AG04449 (cell line): ENCODE measurements around the gene PPP2CA.

Experiments used
- CTCF ChIA-PET: fragments of 350-600 bp; formaldehyde crosslinking; extraction: SDS; loops from one replicate; lab custom pipeline; 2021; ENCODE audit warnings: antibody characterized with exemption; lab: Yijun Ruan, JAX
- POLR2A ChIA-PET: fragments of 400-600, 350-600 bp; formaldehyde crosslinking; extraction: SDS; loops from one replicate; lab custom pipeline; 2020; ENCODE audit warnings: antibody characterized with exemption, inconsistent platforms; lab: Yijun Ruan, JAX
- DNase-seq: peaks from one replicate; pipeline ENCODE4 v3.0.0-alpha.2; 2010; ENCODE audit warnings: low read depth, low spot score
- H3K4me3 ChIP-seq: 2 replicates; pipeline ENCODE4 v1.5.1; 2011; ENCODE audit warnings: low read depth, mild to moderate bottlenecking, control low read depth, low read length
- CTCF ChIP-seq: IDR thresholded peaks from one replicate; pipeline ENCODE4 v1.5.1; 2011; ENCODE audit warnings: mild to moderate bottlenecking, moderate library complexity, low read length, control low read depth, inconsistent platforms; ENCODE audit not compliant: insufficient read depth; ENCODE audit errors: missing control alignments

Gene PPP2CA

GRCh38 chr5:134252671-134253070, 26.8 kb upstream of the PPP2CA start:
- H3K4me3 ChIP-seq, result no peak overlapping the region
- DNase-seq, result peak; percentile 75
- CTCF ChIA-PET, result interaction anchor here (1.6 to 2.0 kb wide), 2 partner anchors 14 to 28 kb away, joined by 3 to 4 read pairs; no protein-coding TSS in a partner anchor
- no peak for TF ChIP-seq CTCF
- POLR2A ChIA-PET, result interaction anchor here (1.2 kb wide), 1 partner anchor 28 kb away, joined by 5 read pairs; no protein-coding TSS in a partner anchor

- TF ChIP-seq CTCF, result no peak
- no peak for DNase-seq
- H3K4me3 ChIP-seq, result no peak overlapping the region
- CTCF ChIA-PET, result interaction anchor here (1.4 to 1.6 kb wide), 3 partner anchors 16 to 67 kb away, joined by 3 to 5 read pairs (median 4); no protein-coding TSS in a partner anchor
- POLR2A ChIA-PET, result interaction anchor here (0.6 kb wide), 1 partner anchor 347 kb away, joined by 3 read pairs; no protein-coding TSS in a partner anchor
Measured at GRCh38 chr5:134250949-134251348, 25.1 kb upstream of the PPP2CA start.

- CTCF ChIA-PET, result interaction anchor here (1.4 to 1.6 kb wide), 3 partner anchors 24 to 66 kb away, joined by 3 to 5 read pairs (median 4); no protein-coding TSS in a partner anchor
- POLR2A ChIA-PET, result interaction anchor here (0.7 kb wide), 1 partner anchor 73 kb away, joined by 3 read pairs; the partner anchor contains the start of gene SKP1
- DNase-seq, result no peak
- no peak for TF ChIP-seq CTCF
- no peak overlapping the region for H3K4me3 ChIP-seq
Measured at GRCh38 chr5:134249469-134250379, 23.9 kb upstream of the PPP2CA start.

- TF ChIP-seq CTCF, result no peak
- no peak overlapping the region for H3K4me3 ChIP-seq
- CTCF ChIA-PET, result interaction anchor here (1.0 to 1.5 kb wide), 5 partner anchors 11 to 155 kb away, joined by 3 to 7 read pairs (median 3); partner anchors contain the start of gene PPP2CA
- POLR2A ChIA-PET, result interaction anchor here (2.1 kb wide), 1 partner anchor 22 kb away, joined by 6 read pairs; the partner anchor contains the start of gene PPP2CA
- DNase-seq, result no peak
Measured at GRCh38 chr5:134248256-134248655, 22.4 kb upstream of the PPP2CA start.

- POLR2A ChIA-PET, result interaction anchor here (2.1 kb wide), 1 partner anchor 22 kb away, joined by 6 read pairs; the partner anchor contains the start of gene PPP2CA
- H3K4me3 ChIP-seq, result no peak overlapping the region
- peak; percentile 63 for DNase-seq
- CTCF ChIA-PET, result interaction anchor here (1.0 to 1.7 kb wide), 6 partner anchors 10 to 330 kb away, joined by 3 to 7 read pairs (median 4); partner anchors contain the start of gene PPP2CA
- TF ChIP-seq CTCF, result no peak
Measured at GRCh38 chr5:134247428-134248224, 21.8 kb upstream of the PPP2CA start.
